ENCODE results near the gene SPRR2F. TPM values are rescaled to one million over a fixed set of nuclear protein-coding genes. Genes with fewer than 3 reads are reported as not detected.

The SPRR2F gene
- total and polyA plus RNA-seq, 2 of the 4 experiments (the other 2 are of a cell fraction), result not detected

DNA sequence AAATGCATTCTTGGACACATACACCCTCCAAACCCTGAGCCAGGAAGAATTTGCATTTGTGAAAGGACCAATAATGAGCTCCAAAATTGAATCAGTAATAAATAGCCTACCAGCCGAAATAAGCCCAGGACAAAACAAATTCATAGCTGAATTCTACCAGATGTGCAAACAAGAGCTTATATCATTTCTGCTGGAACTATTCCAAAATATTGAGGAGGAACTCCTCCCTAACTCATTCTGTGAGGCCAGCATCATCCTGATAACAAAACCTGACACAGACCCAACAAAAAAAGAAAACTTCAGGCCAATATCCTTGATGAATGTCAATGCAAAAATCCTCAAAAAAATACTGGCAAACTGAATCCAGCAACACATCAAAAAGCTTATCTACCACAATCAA lies 25.7 kb downstream of the SPRR2F start:
- intact Hi-C loops (cut with micrococcal nuclease), result no loop called here
- H4K8ac ChIP-seq (ENCODE audit: low read depth in 2 of 2, low read length in 2 of 2), result no peak overlapping the region
- TF ChIP-seq MAZ (IDR thresholded peaks at IDR 0.05; ENCODE audit: borderline replicate concordance, low read depth, low read length), result no peak
- no peak for TF ChIP-seq CHD1 (IDR thresholded peaks at IDR 0.05; ENCODE audit: low read depth, low read length)
- TF ChIP-seq, protein P1, sequence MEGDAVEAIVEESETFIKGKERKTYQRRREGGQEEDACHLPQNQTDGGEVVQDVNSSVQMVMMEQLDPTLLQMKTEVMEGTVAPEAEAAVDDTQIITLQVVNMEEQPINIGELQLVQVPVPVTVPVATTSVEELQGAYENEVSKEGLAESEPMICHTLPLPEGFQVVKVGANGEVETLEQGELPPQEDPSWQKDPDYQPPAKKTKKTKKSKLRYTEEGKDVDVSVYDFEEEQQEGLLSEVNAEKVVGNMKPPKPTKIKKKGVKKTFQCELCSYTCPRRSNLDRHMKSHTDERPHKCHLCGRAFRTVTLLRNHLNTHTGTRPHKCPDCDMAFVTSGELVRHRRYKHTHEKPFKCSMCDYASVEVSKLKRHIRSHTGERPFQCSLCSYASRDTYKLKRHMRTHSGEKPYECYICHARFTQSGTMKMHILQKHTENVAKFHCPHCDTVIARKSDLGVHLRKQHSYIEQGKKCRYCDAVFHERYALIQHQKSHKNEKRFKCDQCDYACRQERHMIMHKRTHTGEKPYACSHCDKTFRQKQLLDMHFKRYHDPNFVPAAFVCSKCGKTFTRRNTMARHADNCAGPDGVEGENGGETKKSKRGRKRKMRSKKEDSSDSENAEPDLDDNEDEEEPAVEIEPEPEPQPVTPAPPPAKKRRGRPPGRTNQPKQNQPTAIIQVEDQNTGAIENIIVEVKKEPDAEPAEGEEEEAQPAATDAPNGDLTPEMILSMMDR (conservative IDR thresholded peaks at IDR 0.05; ENCODE audit: low read depth, low read length), result no peak
- TF ChIP-seq NFE2L2 (IDR thresholded peaks at IDR 0.05; ENCODE audit: low read depth, low read length), result no peak
- TF ChIP-seq SMC3 (IDR thresholded peaks at IDR 0.05; ENCODE audit: low read depth, low read length), result no peak
- no peak for TF ChIP-seq MXI1 (IDR thresholded peaks at IDR 0.05; ENCODE audit: borderline replicate concordance, low read depth, low read length)
- no peak for TF ChIP-seq RCOR1 (IDR thresholded peaks at IDR 0.05; ENCODE audit: insufficient replicate concordance, low read length)
- no peak for TF ChIP-seq MAFK (IDR thresholded peaks at IDR 0.05; ENCODE audit: low read depth, low read length)
- TF ChIP-seq RAD21 (IDR thresholded peaks at IDR 0.05; ENCODE audit: low read length), result no peak
- TF ChIP-seq, protein P2, sequence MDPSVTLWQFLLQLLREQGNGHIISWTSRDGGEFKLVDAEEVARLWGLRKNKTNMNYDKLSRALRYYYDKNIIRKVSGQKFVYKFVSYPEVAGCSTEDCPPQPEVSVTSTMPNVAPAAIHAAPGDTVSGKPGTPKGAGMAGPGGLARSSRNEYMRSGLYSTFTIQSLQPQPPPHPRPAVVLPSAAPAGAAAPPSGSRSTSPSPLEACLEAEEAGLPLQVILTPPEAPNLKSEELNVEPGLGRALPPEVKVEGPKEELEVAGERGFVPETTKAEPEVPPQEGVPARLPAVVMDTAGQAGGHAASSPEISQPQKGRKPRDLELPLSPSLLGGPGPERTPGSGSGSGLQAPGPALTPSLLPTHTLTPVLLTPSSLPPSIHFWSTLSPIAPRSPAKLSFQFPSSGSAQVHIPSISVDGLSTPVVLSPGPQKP (IDR thresholded peaks at IDR 0.05; ENCODE audit: borderline replicate concordance, low read depth, low read length), result no peak
- no peak for TF ChIP-seq POLR2A (IDR thresholded peaks at IDR 0.05; ENCODE audit: low read depth, low read length)
- no peak for TF ChIP-seq CEBPB (IDR thresholded peaks at IDR 0.05; ENCODE audit: low read depth, low read length)
- no peak for TF ChIP-seq FOS (IDR thresholded peaks at IDR 0.05; ENCODE audit: low read depth, low read length)
- TF ChIP-seq RFX5 (IDR thresholded peaks at IDR 0.05; ENCODE audit: low read depth, low read length), result no peak
- TF ChIP-seq, protein P3, sequence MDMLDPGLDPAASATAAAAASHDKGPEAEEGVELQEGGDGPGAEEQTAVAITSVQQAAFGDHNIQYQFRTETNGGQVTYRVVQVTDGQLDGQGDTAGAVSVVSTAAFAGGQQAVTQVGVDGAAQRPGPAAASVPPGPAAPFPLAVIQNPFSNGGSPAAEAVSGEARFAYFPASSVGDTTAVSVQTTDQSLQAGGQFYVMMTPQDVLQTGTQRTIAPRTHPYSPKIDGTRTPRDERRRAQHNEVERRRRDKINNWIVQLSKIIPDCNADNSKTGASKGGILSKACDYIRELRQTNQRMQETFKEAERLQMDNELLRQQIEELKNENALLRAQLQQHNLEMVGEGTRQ (IDR thresholded peaks at IDR 0.05; ENCODE audit: low read depth, low read length), result no peak
- ChIA-PET POLR2A (ENCODE audit: unreplicated experiment) (no interaction called here), CTCF (no interaction called here)
- no peak overlapping the region for H2BK5ac ChIP-seq (ENCODE audit: low read depth, low read length, poor library complexity, severe bottlenecking)
- no peaks in the 10 kb centered on the region for H3K79me1 ChIP-seq (ENCODE audit: low read depth in 1 of 2, low read length in 2 of 2)
- H3K36me3 ChIP-seq (ENCODE audit: control insufficient read depth, insufficient read depth, low read length), result no peaks in the 10 kb centered on the region
- H4K91ac ChIP-seq (ENCODE audit: insufficient read depth, low read depth, low read length), result no peak overlapping the region
- no peak overlapping the region for H2BK20ac ChIP-seq (ENCODE audit: low read depth, low read length)
- in situ Hi-C loops (cut with MboI; ENCODE audit: low sequenced_read_pairs), result no loop called here
- H2BK120ac ChIP-seq (ENCODE audit: low read depth, low read length), result no peak overlapping the region
- no peak overlapping the region for H3K23ac ChIP-seq (ENCODE audit: low read depth, low read length)
- H3K27ac ChIP-seq (ENCODE audit: insufficient read depth, low read length), result no peak overlapping the region
- H3K9ac ChIP-seq (ENCODE audit: low read depth, low read length), result no peak overlapping the region
- no TSS peak for BruUV-seq (replicated peaks)
- no peak overlapping the region for H3K18ac ChIP-seq (ENCODE audit: low read depth, low read length)
- ATAC-seq (ENCODE audit: low read depth), result no peak
- no peak overlapping the region for H2AFZ ChIP-seq (replicated peaks; ENCODE audit: low read length, poor library complexity)
- H2BK15ac ChIP-seq (ENCODE audit: low read depth, low read length), result no peak overlapping the region
- dilution Hi-C loops (cut with HindIII; ENCODE audit: low sequenced_read_pairs, unreplicated experiment), result no loop called here
- H3K4me1 ChIP-seq (ENCODE audit: control insufficient read depth, insufficient read depth, low read length), result no peaks in the 10 kb centered on the region
- H2AK5ac ChIP-seq (ENCODE audit: low read depth, low read length), result no peak overlapping the region
- no peaks in the 10 kb centered on the region for H3K9me1 ChIP-seq (ENCODE audit: insufficient read depth, low read length)
- H3K9me3 ChIP-seq (ENCODE audit: control insufficient read depth, insufficient read depth, low read length), result no peaks in the 10 kb centered on the region
- no peak overlapping the region for H3K4me3 ChIP-seq (ENCODE audit: insufficient read depth, low read depth, low read length)
- H2AK9ac ChIP-seq (replicated peaks; ENCODE audit: low read depth, low read length, poor library complexity), result no peak overlapping the region
- H4K20me1 ChIP-seq (ENCODE audit: insufficient read depth, low read length), result no peaks in the 10 kb centered on the region
- DNase-seq, result no peak
- no peak overlapping the region for H3K4ac ChIP-seq (ENCODE audit: low read depth, low read length)
- WGBS, 2 experiments (ENCODE audit: extremely low coverage in 2 of 2, insufficient read length in 1 of 2), result no CpG with 5 or more reads among the region's 1 CpG
- H3K27me3 ChIP-seq (ENCODE audit: control insufficient read depth, insufficient read depth, low read length), result no peaks in the 10 kb centered on the region
- H3K14ac ChIP-seq (replicated peaks; ENCODE audit: low read depth, low read length), result no peak overlapping the region
- no peak overlapping the region for H3K56ac ChIP-seq (ENCODE audit: extremely low read depth, insufficient read depth, low read length)
- H4K5ac ChIP-seq (ENCODE audit: low read depth, low read length), result no peak overlapping the region
- H3K4me2 ChIP-seq (ENCODE audit: low read depth, low read length), result no peak overlapping the region

All from IMR-90 (cell line).